ENCODE data around the gene STT3A.
A peak's percentile ranks its signal among the peaks of the same experiment; 100 is the strongest.

Gene STT3A

DNA sequence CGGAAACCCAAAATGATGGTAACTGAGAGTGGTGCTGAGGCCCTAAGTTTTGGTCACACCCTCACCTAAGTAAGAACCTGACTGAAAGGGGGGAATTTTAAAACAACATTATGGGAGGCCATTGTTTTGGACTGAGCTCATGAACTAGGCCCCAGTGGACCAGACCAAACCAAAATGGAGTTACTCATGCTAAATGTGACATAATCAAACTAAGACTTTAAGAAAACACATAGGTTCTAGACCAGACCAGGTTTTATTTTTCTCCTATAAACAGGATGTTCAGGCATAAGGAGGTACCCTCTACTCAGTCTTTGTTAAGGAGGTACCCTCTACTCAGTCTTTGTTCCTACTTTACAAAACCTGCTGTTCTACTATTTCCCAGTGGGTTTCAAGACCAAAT is 30.7 kb upstream of the STT3A start:
- Histone ChIP-seq H3K4me3 (ENCODE audit: insufficient read length, low read depth) (no peak overlapping the region), H3K4me1 (ENCODE audit: insufficient read depth, insufficient read length) (no peaks in the 10 kb centered on the region), H3K9ac (ENCODE audit: insufficient read length, low read depth) (no peak overlapping the region), H3K36me3 (ENCODE audit: insufficient read depth, insufficient read length, low read length) (no peaks in the 10 kb centered on the region), H3K27me3 (ENCODE audit: insufficient read depth, insufficient read length) (no peaks in the 10 kb centered on the region), H3K9me3 (ENCODE audit: insufficient read depth, low read length) (peaks cover 5% of the 10 kb centered on the region; the same call in 1 of the 2 replicates)
- no peak for DNase-seq (ENCODE audit: low read depth, low spot score)
- no peak for TF ChIP-seq ZNF274 (IDR thresholded peaks at IDR 0.05; ENCODE audit: low read depth, low read length)
- no peak for TF ChIP-seq SUZ12 (IDR thresholded peaks at IDR 0.05; ENCODE audit: extremely low read depth, insufficient read depth, insufficient read length)
- no peak for TF ChIP-seq YY1 (IDR thresholded peaks at IDR 0.05; ENCODE audit: insufficient read depth, insufficient read length)

DNA sequence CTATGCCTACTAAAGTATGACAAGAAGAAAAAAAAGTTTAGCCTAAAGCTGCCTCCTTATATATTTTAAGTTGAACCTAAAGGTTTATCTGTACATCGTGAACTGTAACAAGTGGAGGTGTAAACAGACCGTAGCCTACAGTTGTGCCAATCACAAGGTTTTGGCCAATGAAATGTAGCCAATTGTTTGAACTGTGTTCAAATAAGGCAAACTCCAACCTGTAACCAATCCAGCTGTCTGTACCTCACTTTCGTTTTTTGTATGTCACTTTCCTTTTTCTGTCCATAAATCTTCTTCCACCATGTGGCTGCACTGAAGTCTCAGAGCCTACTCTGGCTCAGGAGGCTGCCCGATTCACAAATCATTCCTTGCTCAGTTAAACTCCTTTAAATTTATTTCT is 30.2 kb upstream of the STT3A start:
- no peaks in the 10 kb centered on the region for H3K36me3 ChIP-seq (ENCODE audit: insufficient read depth, insufficient read length, low read length)
- H3K27me3 ChIP-seq (ENCODE audit: insufficient read depth, insufficient read length) = no peaks in the 10 kb centered on the region
- H3K9me3 ChIP-seq (ENCODE audit: insufficient read depth, low read length) = peaks cover 5% of the 10 kb centered on the region; the same call in 1 of the 2 replicates
- H3K4me3 ChIP-seq (ENCODE audit: insufficient read length, low read depth) = no peak overlapping the region
- H3K4me1 ChIP-seq (ENCODE audit: insufficient read depth, insufficient read length) = no peaks in the 10 kb centered on the region
- DNase-seq (ENCODE audit: low read depth, low spot score) = no peak
- TF ChIP-seq YY1 (IDR thresholded peaks at IDR 0.05; ENCODE audit: insufficient read depth, insufficient read length) = no peak
- no peak for TF ChIP-seq ZNF274 (IDR thresholded peaks at IDR 0.05; ENCODE audit: low read depth, low read length)
- no peak for TF ChIP-seq SUZ12 (IDR thresholded peaks at IDR 0.05; ENCODE audit: extremely low read depth, insufficient read depth, insufficient read length)
- H3K9ac ChIP-seq (ENCODE audit: insufficient read length, low read depth) = no peak overlapping the region

DNA sequence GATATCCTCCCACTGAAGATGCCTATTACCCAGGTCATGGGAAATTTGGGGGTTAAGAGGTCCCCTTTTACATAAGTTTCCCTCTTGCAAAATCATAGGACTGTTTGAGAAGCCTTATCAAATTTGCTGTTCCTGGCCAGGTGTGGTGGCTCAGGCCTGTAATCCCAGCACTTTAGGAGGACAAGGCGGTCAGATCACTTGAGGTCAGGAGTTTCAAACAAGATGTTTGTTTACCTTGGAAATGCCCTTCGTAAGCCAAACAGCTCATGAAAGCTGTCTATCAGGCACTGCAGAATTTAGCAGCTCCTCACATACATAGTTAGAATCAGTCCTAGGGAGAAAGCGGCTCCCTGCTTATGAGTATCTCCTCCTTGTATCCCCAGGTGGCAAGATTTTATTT is 28.3 kb upstream of the STT3A start:
- TF ChIP-seq YY1 (IDR thresholded peaks at IDR 0.05; ENCODE audit: insufficient read depth, insufficient read length) (no peak), ZNF274 (IDR thresholded peaks at IDR 0.05; ENCODE audit: low read depth, low read length) (no peak), SUZ12 (IDR thresholded peaks at IDR 0.05; ENCODE audit: extremely low read depth, insufficient read depth, insufficient read length) (no peak)

DNA sequence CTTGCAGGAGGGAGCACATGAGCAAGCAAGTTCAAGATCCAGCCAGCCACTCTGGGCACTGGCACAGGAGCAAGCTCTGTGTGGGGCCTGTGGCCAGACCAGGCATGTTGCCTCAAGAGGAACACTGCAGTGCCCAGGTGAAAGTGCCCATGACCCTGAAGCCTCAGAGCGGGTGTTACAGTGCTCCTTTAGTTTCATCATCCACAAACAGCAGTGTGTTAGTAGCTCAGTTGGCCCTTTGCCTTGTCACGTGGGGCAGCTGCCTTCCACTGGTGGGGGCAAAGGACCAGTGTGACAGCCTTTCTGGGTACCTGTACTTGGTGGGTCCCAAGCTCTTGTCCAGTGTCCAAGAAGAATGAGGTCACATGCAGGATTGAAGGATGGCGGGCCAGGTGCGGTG is 26.4 kb upstream of the STT3A start:
- no peak for TF ChIP-seq SUZ12 (IDR thresholded peaks at IDR 0.05; ENCODE audit: extremely low read depth, insufficient read depth, insufficient read length)
- no peak for TF ChIP-seq YY1 (IDR thresholded peaks at IDR 0.05; ENCODE audit: insufficient read depth, insufficient read length)
- no peak for TF ChIP-seq ZNF274 (IDR thresholded peaks at IDR 0.05; ENCODE audit: low read depth, low read length)
- peaks cover 4% of the 10 kb centered on the region for H3K36me3 ChIP-seq (ENCODE audit: insufficient read depth, insufficient read length, low read length)
- peaks cover 5% of the 10 kb centered on the region; the same call in 1 of the 2 replicates for H3K9me3 ChIP-seq (ENCODE audit: insufficient read depth, low read length)
- peaks cover 7% of the 10 kb centered on the region for H3K4me1 ChIP-seq (ENCODE audit: insufficient read depth, insufficient read length)
- no peak for DNase-seq (ENCODE audit: low read depth, low spot score)
- H3K4me3 ChIP-seq (ENCODE audit: insufficient read length, low read depth) = no peak overlapping the region
- H3K9ac ChIP-seq (ENCODE audit: insufficient read length, low read depth) = no peak overlapping the region
- H3K27me3 ChIP-seq (ENCODE audit: insufficient read depth, insufficient read length) = no peaks in the 10 kb centered on the region

More for the DNA sequence above, 28.3 kb upstream of the STT3A start:
- Histone ChIP-seq H3K4me1 (ENCODE audit: insufficient read depth, insufficient read length) (no peaks in the 10 kb centered on the region), H3K9ac (ENCODE audit: insufficient read length, low read depth) (no peak overlapping the region), H3K4me3 (ENCODE audit: insufficient read length, low read depth) (no peak overlapping the region), H3K27me3 (ENCODE audit: insufficient read depth, insufficient read length) (no peaks in the 10 kb centered on the region), H3K9me3 (ENCODE audit: insufficient read depth, low read length) (peaks cover 5% of the 10 kb centered on the region; the same call in 1 of the 2 replicates), H3K36me3 (ENCODE audit: insufficient read depth, insufficient read length, low read length) (no peaks in the 10 kb centered on the region)
- DNase-seq (ENCODE audit: low read depth, low spot score) = no peak

DNA sequence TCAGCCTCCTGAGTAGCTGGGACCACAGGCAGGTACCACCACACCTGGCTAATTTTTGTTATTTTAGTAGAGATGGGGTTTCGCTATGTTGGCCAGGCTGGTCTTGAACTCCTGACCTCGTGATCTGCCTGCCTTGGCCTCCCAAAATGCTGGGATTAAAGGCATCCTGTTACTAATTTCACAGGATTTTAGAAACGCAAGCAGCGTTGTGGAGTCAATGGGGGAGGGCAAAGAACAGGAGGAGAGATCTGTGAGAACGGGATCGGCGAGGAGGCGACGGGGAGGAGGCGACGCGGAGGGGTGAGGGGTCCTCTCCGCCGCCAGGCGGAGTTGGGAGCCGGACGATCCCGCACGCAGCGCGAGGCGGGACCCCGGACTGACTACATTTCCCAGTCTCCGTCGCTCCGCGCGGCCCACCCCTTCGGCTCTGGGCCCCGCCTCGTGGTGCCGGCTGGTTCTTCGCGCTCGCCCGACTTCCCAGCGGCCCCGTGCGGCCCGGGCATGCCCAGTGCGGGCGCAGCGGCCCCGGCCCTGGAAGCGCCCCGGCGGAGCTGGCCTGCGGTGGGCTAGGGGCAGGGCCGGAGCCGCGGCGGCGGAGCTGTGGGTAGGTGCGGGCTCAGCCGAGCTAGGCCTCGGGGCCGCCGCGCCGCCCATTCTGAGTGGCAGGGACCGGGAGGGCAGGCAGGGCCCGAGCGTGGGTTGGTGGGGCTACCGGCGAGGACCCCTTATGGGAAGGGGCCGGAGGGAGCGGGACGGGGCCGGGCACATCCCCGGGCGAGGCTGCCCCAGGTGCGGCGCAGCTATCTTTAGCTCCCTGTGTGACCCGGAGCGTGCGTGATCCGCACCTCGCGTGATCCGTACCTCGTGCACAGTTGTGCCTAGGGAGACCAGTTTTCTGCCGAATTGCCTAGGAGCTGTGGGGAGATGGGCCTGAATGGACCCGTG is 23.4 kb upstream of the STT3A start, which contains the start of gene EI24:
EI24 (plus strand) TSS at position 508 of the 945 bp plus-strand sequence. CDS start 3,051 bp downstream, outside the sequence.
- Histone ChIP-seq H3K36me3 (ENCODE audit: insufficient read depth, insufficient read length, low read length) (peaks cover 26% of the 10 kb centered on the region), H3K9me3 (ENCODE audit: insufficient read depth, low read length) (peaks cover 5% of the 10 kb centered on the region; the same call in 1 of the 2 replicates), H3K27me3 (ENCODE audit: insufficient read depth, insufficient read length) (no peaks in the 10 kb centered on the region), H3K4me3 (ENCODE audit: insufficient read length, low read depth) (peak within 1 kb of the TSS; percentile 75), H3K4me1 (ENCODE audit: insufficient read depth, insufficient read length) (peaks cover 7% of the 10 kb centered on the region), H3K9ac (ENCODE audit: insufficient read length, low read depth) (peak within 1 kb of the TSS; percentile 89)
- TF ChIP-seq ZNF274 (IDR thresholded peaks at IDR 0.05; ENCODE audit: low read depth, low read length) (no peak), YY1 (IDR thresholded peaks at IDR 0.05; ENCODE audit: insufficient read depth, insufficient read length) (no peak), SUZ12 (IDR thresholded peaks at IDR 0.05; ENCODE audit: extremely low read depth, insufficient read depth, insufficient read length) (no peak)
- DNase-seq (ENCODE audit: low read depth, low spot score) = peak; percentile 93

DNA sequence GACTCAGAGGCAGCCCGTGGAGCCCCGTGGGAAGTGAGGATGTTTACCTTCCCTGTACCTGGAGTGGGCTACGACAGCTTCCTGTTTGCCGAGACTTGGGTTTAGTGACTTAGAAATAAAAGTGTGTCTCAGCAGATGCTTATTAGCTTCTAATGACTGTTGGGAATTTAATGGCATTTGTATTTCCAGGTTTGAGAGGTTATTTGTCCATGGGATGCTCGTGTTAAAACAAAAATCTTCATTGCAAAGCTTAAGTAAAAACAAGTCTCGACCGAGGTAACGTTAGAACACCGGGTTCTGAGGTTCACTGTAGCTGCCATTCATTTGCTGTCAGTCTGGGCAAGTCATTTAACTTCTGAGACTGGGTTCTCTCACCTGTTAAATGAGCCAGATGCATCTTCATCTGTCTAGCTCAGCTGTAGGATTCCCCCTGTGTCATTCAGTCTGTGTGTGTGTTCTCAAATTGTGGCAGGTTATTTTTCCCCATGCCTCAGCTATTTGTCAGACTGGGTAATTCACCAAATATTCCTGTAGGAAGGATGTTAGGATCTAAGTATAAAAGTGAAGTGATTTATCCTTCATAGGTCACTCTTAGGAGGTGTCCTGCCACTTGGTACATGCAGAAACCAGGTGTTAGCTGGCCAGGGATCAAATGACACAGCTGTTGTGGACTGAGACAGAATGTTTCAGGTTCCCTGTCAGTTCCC is 22.6 kb upstream of the STT3A start:
- no peak for DNase-seq (ENCODE audit: low read depth, low spot score)
- Histone ChIP-seq H3K27me3 (ENCODE audit: insufficient read depth, insufficient read length) (no peaks in the 10 kb centered on the region), H3K4me1 (ENCODE audit: insufficient read depth, insufficient read length) (peaks cover 7% of the 10 kb centered on the region), H3K36me3 (ENCODE audit: insufficient read depth, insufficient read length, low read length) (peaks cover 33% of the 10 kb centered on the region), H3K4me3 (ENCODE audit: insufficient read length, low read depth) (peak overlapping the region; percentile 75), H3K9ac (ENCODE audit: insufficient read length, low read depth) (peak overlapping the region; percentile 89), H3K9me3 (ENCODE audit: insufficient read depth, low read length) (peaks cover 5% of the 10 kb centered on the region; the same call in 1 of the 2 replicates)
- TF ChIP-seq ZNF274 (IDR thresholded peaks at IDR 0.05; ENCODE audit: low read depth, low read length) = no peak
- no peak for TF ChIP-seq SUZ12 (IDR thresholded peaks at IDR 0.05; ENCODE audit: extremely low read depth, insufficient read depth, insufficient read length)
- no peak for TF ChIP-seq YY1 (IDR thresholded peaks at IDR 0.05; ENCODE audit: insufficient read depth, insufficient read length)

All from NT2/D1 (cell line).